CD4-positive, alpha-beta T cell (primary cell): ENCODE data around the gene KRTAP5-6. TPM values are rescaled to one million over a fixed set of nuclear protein-coding genes. Genes with fewer than 3 reads are reported as not detected.
"Not testable (repeated sequence)": the region's sequence is repeated elsewhere in the genome, so short reads cannot be mapped to it uniquely, and the experiment has no call there.

Experiments
- ATAC-seq: fragments of 200-7000 bp; cut with Tn5 transposase; one replicate; pipeline ENCODE4 v1.10.0; 2022; ENCODE audit warnings: mild to moderate bottlenecking; ENCODE audit not compliant: poor library complexity
- CTCF ChIA-PET: fragments of 350-600 bp; sonication (Branson Sonifier 250); formaldehyde crosslinking; loops from one replicate; lab custom pipeline; 2021; ENCODE audit warnings: antibody characterized with exemption, inconsistent platforms; lab: Charles Lee
- POLR2A ChIA-PET: fragments of 350-600 bp; sonication (Branson Sonifier 250); formaldehyde crosslinking; loops from one replicate; lab custom pipeline; 2021; ENCODE audit warnings: antibody characterized with exemption, inconsistent platforms; lab: Charles Lee
- DNase-seq, 14 experiments: peaks; one replicate each; pipeline ENCODE4 v3.0.0-alpha.2; 2013 to 2020; ENCODE audit warnings: mixed read lengths in 2 of 14
- H3K27ac ChIP-seq, 2 donors: one replicate each; pipeline versions ENCODE4 v1.5.1 to v1.7.0; 2013; ENCODE audit warnings: low read length in 2 of 2, low read depth in 1 of 2, mild to moderate bottlenecking in 1 of 2
- H3K27me3 ChIP-seq, 2 experiments: 1 replicate in 1 of 2; 2 replicates in 1 of 2; pipeline versions ENCODE4 v1.6.1 to v1.7.0; 2013; ENCODE audit warnings: low read length in 2 of 2, control low read depth in 1 of 2, mild to moderate bottlenecking in 1 of 2, moderate library complexity in 1 of 2; ENCODE audit not compliant: insufficient read depth in 2 of 2, control insufficient read depth in 1 of 2
- H3K36me3 ChIP-seq: one replicate; pipeline ENCODE4 v1.6.1; 2013; ENCODE audit warnings: low read length, control low read depth; ENCODE audit not compliant: insufficient read depth
- H3K4me1 ChIP-seq: one replicate; pipeline ENCODE4 v1.6.1; 2013; ENCODE audit warnings: low read length, control low read depth; ENCODE audit not compliant: insufficient read depth
- H3K4me3 ChIP-seq: one replicate; pipeline ENCODE4 v1.5.1; 2013; ENCODE audit warnings: mild to moderate bottlenecking, low read length, moderate library complexity
- H3K9me3 ChIP-seq, 2 experiments: 1 replicate in 1 of 2; 2 replicates in 1 of 2; pipeline versions ENCODE4 v1.6.1 to v1.7.0; 2013; ENCODE audit warnings: low read length in 2 of 2, mild to moderate bottlenecking in 2 of 2, control low read depth in 1 of 2, moderate library complexity in 1 of 2; ENCODE audit not compliant: control insufficient read depth in 1 of 2, insufficient read depth in 1 of 2
- H3K27ac Mint-ChIP-seq: one replicate; pipeline ENCODE4 v1.8.0; 2020; ENCODE audit warnings: mixed read lengths
- H3K27me3 Mint-ChIP-seq: one replicate; pipeline ENCODE4 v1.8.0; 2021; ENCODE audit warnings: mixed read lengths
- H3K36me3 Mint-ChIP-seq: one replicate; pipeline ENCODE4 v1.8.0; 2021; ENCODE audit warnings: low read depth, mixed read lengths
- H3K4me1 Mint-ChIP-seq: one replicate; pipeline ENCODE4 v1.8.0; 2021; ENCODE audit warnings: low read depth, mixed read lengths
- H3K4me3 Mint-ChIP-seq: one replicate; pipeline ENCODE4 v1.8.0; 2020; ENCODE audit warnings: mild to moderate bottlenecking, mixed read lengths
- H3K9me3 Mint-ChIP-seq: one replicate; pipeline ENCODE4 v1.8.0; 2020; ENCODE audit warnings: mixed read lengths
- CTCF ChIP-seq: fragments of 200-600 bp; IDR thresholded peaks from one replicate; pipeline ENCODE4 v1.8.0; 2022; ENCODE audit warnings: antibody characterized with exemption, mild to moderate bottlenecking
- intact Hi-C, 2 experiments: fragments of 100-400 bp; cut with DNase I in 1 of 2; cut with micrococcal nuclease in 1 of 2; formaldehyde crosslinking; loops; one replicate each; pipeline versions ENCODE4 v1.15.1 to v1.9.0; 2023 to 2025; cut with DNase I, micrococcal nuclease
- total RNA-seq, 174 experiments: library from RNA in 2 of 174; stranded (reverse) in 2 of 174; gene quantifications; one replicate each; pipeline ENCODE4 v1.2.3 and lab custom pipeline; 2021 to 2026

The KRTAP5-6 gene
- total RNA-seq, 2 experiments from 2014 or later: not detected

GRCh38 chr11:1662699-1663283 lies 34.2 kb upstream of the KRTAP5-6 start:
- H3K27ac ChIP-seq, H3K9me3 Mint-ChIP-seq, intact Hi-C loops, DNase-seq, H3K27me3 ChIP-seq, H3K4me3 ChIP-seq, H3K27ac Mint-ChIP-seq, H3K36me3 ChIP-seq, H3K36me3 Mint-ChIP-seq, CTCF ChIA-PET, H3K4me1 ChIP-seq, H3K4me3 Mint-ChIP-seq, H3K9me3 ChIP-seq, ATAC-seq, POLR2A ChIA-PET: not testable (repeated sequence)
- peaks cover 16% of the 10 kb centered on the region for H3K27me3 Mint-ChIP-seq
- peaks cover 16% of the 10 kb centered on the region for H3K4me1 Mint-ChIP-seq

GRCh38 chr11:1665313-1665712 lies 31.7 kb upstream of the KRTAP5-6 start:
- no peak for TF ChIP-seq CTCF
- ATAC-seq (no peak), DNase-seq (no peak)
- Histone ChIP-seq H3K36me3 (no peaks in the 10 kb centered on the region), H3K4me3 (no peak overlapping the region), H3K9me3 (peaks cover 0 to 7% of the 10 kb centered on the region in 2 experiments), H3K27me3 (peaks cover 7 to 16% of the 10 kb centered on the region in 2 experiments), H3K4me1 (no peaks in the 10 kb centered on the region), H3K27ac (no peak overlapping the region)
- no peaks in the 10 kb centered on the region for H3K36me3 Mint-ChIP-seq
- H3K4me3 Mint-ChIP-seq: no peak overlapping the region
- H3K27ac Mint-ChIP-seq: no peak overlapping the region
- ChIA-PET CTCF (no interaction called here), POLR2A (no interaction called here)
- H3K9me3 Mint-ChIP-seq: no peaks in the 10 kb centered on the region
- intact Hi-C loops: no loop called here
- peaks cover 23% of the 10 kb centered on the region for H3K27me3 Mint-ChIP-seq
- peaks cover 3% of the 10 kb centered on the region for H3K4me1 Mint-ChIP-seq

GRCh38 chr11:1667121-1667850 lies 29.7 kb upstream of the KRTAP5-6 start:
- intact Hi-C loops: no loop called here
- peaks cover 0 to 14% of the 10 kb centered on the region in 2 experiments for H3K9me3 ChIP-seq
- DNase-seq: no peak
- TF ChIP-seq CTCF: no peak
- H3K36me3 ChIP-seq: no peaks in the 10 kb centered on the region
- no peaks in the 10 kb centered on the region for H3K4me1 Mint-ChIP-seq
- CTCF ChIA-PET: no interaction called here
- no peak overlapping the region for H3K27ac ChIP-seq
- POLR2A ChIA-PET: no interaction called here
- H3K9me3 Mint-ChIP-seq: no peaks in the 10 kb centered on the region
- no peak overlapping the region for H3K4me3 Mint-ChIP-seq
- no peak for ATAC-seq
- H3K27ac Mint-ChIP-seq: no peak overlapping the region
- no peaks in the 10 kb centered on the region for H3K4me1 ChIP-seq
- peaks cover 7 to 16% of the 10 kb centered on the region in 2 experiments for H3K27me3 ChIP-seq
- H3K4me3 ChIP-seq: no peak overlapping the region
- H3K36me3 Mint-ChIP-seq: no peaks in the 10 kb centered on the region
- peaks cover 20% of the 10 kb centered on the region for H3K27me3 Mint-ChIP-seq
